Measurements from ENCODE around the gene B3GALNT2.

DNA sequence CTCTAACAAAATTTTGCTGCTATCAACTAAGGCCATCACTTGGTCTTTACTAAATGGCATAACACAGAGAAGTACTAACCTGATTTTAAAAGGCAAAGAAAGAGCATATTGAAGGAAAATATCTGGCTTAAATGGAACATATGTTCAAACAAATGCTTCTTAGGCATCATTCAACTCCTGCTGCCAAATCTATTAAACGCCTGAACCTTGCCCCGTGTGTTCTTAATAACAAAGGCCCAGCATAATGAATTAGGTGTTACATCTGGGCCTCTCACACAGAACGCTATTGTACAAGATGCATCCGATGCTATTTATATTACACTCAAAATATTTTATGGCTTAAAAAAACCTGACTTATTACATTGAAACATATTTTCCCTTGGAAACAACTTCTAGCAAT, 48.4 kb downstream of the B3GALNT2 start:
- TF ChIP-seq, protein P1, sequence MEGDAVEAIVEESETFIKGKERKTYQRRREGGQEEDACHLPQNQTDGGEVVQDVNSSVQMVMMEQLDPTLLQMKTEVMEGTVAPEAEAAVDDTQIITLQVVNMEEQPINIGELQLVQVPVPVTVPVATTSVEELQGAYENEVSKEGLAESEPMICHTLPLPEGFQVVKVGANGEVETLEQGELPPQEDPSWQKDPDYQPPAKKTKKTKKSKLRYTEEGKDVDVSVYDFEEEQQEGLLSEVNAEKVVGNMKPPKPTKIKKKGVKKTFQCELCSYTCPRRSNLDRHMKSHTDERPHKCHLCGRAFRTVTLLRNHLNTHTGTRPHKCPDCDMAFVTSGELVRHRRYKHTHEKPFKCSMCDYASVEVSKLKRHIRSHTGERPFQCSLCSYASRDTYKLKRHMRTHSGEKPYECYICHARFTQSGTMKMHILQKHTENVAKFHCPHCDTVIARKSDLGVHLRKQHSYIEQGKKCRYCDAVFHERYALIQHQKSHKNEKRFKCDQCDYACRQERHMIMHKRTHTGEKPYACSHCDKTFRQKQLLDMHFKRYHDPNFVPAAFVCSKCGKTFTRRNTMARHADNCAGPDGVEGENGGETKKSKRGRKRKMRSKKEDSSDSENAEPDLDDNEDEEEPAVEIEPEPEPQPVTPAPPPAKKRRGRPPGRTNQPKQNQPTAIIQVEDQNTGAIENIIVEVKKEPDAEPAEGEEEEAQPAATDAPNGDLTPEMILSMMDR (conservative IDR thresholded peaks at IDR 0.05; ENCODE audit: low read depth, low read length): no peak
- no peak for TF ChIP-seq POLR2A (IDR thresholded peaks at IDR 0.05; ENCODE audit: low read depth, low read length)
- TF ChIP-seq, protein P2, sequence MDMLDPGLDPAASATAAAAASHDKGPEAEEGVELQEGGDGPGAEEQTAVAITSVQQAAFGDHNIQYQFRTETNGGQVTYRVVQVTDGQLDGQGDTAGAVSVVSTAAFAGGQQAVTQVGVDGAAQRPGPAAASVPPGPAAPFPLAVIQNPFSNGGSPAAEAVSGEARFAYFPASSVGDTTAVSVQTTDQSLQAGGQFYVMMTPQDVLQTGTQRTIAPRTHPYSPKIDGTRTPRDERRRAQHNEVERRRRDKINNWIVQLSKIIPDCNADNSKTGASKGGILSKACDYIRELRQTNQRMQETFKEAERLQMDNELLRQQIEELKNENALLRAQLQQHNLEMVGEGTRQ (IDR thresholded peaks at IDR 0.05; ENCODE audit: low read depth, low read length): no peak
- no peak for TF ChIP-seq CEBPB (IDR thresholded peaks at IDR 0.05; ENCODE audit: low read depth, low read length)
- no peak for TF ChIP-seq BHLHE40 (IDR thresholded peaks at IDR 0.05; ENCODE audit: low read depth, low read length)

Data from IMR-90 (cell line).